Inflammatory macrophage treated with lipopolysaccharide for 4 hours (primary cell): ENCODE data around the gene CNOT8.
"Not testable (repeated sequence)": the region's sequence is repeated elsewhere in the genome, so short reads cannot be mapped to it uniquely, and the experiment has no call there.

Source experiments
- DNase-seq: peaks from one replicate; pipeline ENCODE4 v3.0.0-alpha.2; 2020

The CNOT8 gene

DNA sequence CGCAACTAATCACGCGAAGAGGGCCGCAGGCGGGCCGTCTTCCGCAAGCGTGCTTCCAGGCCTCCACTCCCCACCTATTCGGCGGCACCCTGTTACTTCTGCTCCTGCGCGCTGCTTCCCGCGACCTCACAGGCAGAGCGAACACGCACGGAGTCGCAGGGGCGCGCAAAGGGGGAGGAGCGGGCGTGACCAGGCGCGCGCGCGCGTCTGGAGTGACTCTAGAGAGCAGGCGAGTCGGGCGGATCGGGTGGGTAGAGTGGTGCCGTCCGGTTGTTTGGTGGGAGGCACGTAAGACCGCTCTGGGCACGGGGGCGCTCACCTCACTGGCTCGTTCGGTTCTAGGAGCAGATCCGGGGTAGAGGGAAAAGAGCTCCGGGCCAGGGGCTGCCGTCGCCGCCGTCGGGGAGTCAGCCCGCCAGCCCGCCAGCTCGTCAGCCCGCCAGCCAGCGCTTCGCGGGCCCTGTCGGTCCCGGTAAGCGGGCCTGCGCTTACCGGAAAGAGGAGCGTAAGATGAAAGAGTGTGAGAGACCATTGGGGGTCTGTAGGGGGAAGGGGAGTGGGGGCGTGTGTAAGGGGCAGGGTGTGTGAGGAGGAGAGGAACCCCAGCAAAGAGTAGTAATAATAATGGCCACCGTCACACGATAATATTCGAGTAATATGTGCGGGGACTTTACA, at the start of gene CNOT8:
Gene CNOT8, plus strand, starts transcription at position 331 of the 675 bp plus-strand sequence. CDS start 4,652 bp downstream, outside the sequence.
- DNase-seq = peak; percentile 98

DNA sequence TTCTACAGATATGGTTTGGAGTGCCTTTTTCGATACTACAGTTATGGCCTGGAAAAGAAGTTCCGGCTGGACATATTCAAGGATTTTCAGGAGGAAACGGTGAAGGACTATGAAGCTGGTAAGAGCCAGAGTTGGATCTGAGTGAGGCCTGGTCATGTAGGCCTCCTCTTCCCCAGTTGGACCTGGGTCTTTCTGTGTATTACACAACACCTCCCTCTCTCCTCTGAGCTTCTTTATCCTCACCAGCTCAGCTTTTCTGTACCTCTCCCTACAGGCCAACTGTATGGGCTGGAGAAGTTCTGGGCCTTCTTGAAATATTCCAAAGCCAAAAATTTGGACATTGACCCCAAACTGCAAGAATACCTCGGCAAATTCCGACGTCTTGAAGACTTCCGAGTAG, 47.2 kb upstream of the CNOT8 start:
- no peak for DNase-seq

DNA sequence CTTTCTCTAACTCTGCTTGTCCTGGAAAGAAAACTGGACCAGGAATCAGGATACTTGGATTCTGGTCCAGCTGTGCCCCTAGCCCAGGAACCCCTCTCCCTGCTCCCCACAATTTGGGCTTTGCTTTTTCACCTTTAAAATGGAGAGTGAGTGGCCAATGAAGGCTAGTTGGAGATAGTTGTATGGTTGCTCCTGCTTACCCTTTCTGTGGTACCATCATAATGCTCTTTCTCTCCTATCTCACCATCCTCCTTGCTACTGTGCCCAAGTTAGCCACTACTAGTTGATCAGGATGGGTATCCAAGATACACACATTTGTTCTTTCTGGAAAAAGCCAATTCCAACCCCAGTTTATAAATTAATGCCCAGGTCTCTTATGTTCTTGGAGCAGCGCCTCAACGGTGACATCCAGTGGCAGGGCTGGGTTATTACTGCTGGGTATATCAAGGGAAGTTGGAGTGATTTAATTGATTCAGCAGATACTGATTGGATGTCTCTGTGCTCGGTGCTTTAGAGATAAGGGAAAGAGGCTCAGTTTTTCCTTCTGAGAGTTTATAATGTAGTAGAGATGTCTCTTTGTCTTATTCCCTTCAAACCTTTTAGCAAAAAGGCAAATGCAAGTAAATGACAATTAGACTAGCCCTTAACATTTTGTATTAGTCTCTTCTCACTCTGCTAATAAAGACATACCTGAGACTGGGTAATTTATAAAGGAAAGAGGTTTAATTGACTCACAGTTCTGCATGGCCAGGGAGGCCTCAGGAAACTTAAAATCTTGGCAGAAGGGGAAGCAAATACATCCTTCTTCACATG, 46.6 kb upstream of the CNOT8 start:
- DNase-seq = peak; percentile 65

DNA sequence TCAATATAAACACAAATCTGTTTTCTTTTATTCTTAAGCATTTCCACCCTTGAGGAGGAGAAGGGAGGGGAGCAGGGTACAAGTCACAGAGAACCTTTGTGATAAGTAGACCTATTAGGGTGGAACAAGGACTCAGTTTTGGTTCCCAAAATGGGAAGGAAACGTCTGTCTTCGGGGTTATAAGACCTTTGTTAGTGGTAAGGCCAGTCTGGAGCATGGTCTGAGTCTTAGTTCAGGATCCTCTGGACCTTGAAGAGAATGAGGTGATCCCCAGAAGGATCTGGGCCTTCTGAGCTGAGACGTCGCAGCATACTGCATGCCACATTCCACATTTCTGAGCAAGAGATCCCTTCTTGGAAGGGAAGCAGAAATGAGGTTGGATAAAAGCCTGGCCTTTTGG, 45.3 kb upstream of the CNOT8 start:
- DNase-seq = no peak

DNA sequence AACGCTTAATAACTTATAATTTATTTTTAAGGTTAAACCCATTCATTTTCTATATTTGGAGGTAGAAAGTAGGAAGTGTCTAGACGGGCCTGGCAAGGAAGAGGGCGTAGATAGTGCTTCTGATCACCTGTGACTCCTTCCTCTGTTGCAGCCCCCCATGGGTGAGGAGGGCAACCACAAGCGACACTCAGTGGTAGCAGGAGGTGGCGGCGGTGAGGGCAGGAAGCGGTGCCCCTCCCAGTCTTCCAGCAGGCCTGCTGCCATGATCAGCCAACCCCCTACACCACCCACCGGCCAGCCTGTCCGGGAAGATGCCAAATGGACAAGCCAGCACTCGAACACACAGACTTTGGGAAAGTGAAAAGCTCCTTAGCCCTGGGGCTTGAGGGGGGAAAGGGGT, 44.7 kb upstream of the CNOT8 start:
- no peak for DNase-seq

DNA sequence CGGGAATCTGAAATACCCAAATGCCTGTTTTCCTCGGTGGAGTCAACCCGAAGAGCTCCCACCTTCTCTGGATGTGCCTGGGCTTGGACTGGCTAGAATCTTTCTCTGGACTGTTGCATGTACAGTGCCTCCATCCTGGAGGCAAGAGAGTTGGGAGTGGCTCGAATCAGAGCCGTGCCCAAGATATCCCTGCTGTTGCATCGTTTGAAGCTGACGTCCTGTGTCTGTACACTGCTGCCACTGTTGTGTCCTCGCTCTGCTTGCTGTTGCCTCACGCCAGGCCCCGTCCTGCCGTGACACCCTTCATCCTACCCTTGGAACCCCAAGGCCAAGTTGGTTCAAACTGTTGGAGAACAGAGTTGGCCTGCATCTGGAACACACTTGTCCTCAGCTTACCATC, 43.4 kb upstream of the CNOT8 start:
- DNase-seq = no peak

DNA sequence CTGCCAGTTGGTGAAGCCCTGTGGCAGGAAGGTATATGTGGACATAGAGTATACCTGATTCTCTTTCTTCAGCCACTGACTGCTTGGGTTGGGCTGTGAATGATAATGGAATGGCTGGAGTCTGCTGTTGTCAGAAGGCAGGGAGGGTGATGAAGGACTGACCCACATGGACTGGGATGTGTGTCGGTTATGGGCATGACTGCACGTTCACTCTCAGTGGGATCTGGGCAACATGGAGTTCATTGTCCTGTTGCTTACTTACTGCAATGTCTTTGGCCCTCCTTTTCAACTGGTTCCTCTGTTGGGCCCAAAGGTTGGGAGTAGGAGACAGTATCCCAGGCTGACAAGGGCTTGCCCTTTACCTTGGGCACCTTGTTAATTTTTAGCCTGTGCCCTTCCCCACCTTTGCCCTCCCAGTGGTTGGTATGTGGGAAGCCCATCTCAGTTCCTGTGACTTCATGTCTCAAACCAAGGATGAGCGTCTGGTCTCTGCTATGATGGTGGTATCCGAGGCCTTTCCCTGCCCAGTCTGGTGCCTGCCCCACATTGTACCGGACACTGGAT, 42.7 kb upstream of the CNOT8 start:
- DNase-seq = no peak

DNA sequence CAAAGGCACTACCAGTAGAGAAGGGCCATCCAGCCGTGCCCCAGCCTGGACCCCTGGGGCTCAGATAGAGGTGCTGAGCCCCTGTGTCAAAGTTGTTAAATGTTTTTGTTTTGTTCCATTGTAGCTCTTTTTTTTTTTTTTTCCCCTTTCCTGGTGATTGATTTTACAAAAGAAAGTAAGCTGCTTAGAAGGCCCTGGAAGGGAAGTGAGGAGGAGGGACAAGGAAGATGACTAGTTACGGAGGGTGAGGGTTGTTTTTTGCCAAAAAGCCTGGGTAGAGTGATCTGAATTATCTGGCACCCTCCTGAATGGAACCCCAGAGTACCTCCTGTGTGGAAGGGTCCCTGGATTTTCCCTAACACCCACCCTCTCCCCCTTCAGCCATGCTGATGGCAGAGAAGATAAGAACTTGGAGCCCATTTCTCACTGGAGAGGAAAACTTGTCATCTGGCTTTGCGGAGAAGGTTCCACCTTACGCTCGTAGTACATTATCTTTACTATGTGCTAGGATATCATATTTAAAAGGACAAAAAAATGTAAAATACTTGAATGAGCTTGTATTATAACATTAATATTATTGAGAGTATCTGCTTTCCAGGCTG, 41.4 kb upstream of the CNOT8 start:
- DNase-seq = no peak

DNA sequence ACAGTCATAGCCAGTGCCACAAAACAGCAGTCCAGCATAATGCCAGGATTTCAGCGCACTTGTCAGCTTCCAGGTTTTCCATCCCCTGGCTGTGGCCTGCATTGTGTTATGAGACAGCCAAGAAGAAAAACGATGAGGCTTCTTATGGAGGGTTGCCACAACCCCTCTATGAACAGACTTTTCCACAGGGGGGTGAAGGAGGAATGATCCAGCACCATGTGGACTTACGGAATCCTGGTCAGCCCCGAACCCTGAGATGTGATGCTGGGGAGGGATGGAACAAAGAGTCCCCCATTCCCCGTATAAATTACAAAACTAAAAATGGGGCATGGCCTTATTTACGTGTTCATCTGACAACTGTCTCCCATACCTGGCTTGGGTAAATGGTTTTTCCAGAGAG, 40.6 kb upstream of the CNOT8 start:
- no peak for DNase-seq

DNA sequence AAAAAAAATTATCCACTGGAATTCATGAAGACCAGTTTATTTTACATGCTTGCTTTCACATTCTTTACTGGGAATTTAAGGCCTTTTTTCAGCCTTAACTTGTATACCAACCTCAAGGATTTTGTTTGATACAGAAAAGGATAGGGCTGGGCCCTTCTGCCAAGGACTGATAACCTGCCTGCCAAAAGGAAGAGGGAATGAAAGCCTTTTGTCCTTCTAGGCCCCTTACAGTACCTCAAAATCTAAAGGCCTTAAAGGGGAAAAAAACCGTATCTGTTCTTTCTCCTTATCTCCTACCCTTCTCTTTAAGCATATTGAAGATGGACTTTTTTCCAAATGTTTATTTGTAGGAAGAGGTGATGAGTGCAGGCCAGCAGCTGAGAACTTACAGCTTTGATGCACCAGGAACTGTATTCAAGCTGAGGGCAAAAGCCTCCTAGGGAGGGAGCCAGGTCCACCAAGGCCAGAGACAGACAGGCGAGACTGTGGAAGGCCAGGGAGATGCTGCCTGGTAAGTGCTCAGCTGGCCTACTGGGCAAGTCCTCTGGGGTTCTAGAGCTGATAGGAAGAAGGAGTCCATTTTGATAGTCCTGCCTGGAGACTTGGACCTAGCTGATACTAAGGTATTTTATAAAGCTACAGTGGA, 39.8 kb upstream of the CNOT8 start:
- no peak for DNase-seq

DNA sequence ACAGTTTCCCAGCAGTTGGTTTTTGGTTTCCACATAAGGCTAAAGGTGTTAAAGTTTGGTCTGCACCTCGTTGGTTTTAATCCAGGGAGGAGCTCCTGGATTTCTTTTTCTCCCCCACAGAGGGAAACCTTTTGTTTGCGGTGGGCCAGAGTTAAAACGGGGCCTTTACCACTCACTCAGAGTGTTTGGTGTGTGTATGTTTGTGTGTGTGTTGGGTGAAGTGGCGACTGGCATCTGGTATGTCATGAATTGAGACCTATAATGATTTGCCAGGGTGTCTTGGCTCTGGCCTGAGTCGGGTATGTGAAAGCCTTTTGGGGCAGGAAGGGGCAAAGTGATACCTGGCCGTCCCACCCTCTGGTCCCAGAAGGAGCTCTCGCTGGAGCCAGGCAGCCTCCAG, 38.9 kb upstream of the CNOT8 start:
- no peak for DNase-seq

DNA sequence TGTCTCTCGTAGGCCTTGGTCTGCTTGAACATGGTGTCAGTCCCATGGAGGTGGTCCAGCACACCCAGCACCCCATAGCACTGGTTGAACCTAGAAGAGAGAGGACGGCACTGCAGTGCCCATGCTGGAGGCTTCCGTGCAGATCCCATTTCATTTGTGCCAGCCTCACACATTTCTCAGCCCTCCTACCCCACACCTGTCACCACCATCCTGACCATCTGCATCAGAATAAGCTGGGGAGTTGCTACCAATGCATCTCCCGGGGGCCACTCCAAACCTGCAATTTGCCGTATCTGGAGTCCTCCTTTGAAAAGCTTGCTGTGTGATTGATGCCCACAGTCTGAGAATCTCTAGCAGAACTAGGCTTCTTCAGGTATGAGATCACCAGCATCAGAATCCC, 38.0 kb upstream of the CNOT8 start:
- DNase-seq = no peak

DNA sequence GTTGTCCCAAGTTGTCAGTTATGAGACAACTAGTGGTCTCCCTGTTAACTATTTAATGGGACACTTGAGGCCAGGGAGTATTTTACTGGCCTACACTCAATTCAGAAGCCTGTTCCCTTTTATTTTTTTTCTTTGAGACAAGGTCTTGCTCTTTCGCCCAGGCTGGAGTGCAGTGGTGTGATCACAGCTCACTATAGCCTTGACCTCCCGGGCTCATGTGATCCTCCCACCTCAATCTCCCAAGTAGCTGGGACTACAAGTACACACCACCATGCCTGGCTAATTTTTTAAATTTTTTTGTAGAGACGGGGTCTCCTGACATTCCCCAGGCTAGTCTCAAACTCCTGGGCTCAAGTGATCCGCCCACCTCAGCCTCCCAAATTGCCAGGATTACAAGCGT, 35.5 kb upstream of the CNOT8 start:
- DNase-seq = not testable (repeated sequence)

DNA sequence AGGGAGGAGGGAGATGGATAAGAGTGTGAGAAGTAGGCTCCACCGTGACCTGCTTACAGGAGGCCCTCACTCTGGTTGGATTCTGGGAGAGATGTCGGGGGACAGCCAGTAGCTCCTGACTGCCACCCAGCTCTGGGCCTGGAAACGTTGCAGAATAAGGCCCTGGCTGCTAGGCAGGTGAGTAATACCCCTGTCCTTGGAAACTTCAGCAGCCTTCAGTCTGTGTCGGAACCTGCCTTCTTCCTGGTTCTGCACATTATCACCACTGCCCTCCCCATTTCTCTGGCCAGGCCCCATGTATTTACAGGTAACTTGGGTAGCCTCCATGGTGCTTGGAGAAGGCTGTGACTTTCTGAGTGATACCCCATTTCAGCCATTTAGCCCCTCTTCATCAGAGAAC, 34.8 kb upstream of the CNOT8 start:
- no peak for DNase-seq

DNA sequence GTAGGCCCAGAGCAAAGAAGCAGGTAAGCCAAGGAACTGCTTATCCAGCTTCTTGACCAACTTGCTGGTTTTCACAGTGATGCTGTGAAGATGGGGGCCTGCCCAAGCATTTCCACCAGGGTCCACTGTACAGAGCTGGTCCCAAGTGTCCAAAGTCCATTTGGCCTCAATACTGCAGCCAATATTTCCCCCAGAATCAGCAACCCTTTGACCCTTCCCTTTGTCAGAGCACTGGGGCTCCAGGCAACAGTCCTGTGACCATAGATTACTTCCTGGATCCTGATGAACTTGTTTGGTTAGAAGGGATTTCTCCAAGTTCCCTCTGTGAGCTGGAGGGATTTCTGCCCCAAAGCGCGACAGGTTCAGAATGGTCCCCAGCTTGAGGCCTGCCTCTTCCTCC, 34.4 kb upstream of the CNOT8 start:
- DNase-seq = no peak

DNA sequence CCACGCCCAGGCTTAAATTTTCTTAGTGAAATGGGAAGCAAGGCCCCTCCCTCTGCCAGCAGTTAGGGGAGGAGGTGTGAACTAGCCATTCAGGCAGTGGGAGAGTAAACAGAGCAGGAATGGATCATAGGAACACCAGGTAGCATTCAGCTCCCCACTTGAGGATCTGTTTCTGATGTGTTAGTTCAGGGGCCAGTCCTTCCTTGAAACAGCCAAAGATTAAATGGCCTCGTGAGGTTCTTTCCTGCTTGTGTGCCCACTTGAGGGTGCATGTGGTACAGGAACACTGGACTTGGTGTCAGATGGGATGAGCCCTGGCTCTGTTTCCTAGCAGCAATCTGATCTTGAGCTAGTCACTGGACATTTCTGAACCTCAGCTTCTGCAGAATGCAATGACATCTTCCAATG, 29.2 kb upstream of the CNOT8 start:
- DNase-seq = no peak

DNA sequence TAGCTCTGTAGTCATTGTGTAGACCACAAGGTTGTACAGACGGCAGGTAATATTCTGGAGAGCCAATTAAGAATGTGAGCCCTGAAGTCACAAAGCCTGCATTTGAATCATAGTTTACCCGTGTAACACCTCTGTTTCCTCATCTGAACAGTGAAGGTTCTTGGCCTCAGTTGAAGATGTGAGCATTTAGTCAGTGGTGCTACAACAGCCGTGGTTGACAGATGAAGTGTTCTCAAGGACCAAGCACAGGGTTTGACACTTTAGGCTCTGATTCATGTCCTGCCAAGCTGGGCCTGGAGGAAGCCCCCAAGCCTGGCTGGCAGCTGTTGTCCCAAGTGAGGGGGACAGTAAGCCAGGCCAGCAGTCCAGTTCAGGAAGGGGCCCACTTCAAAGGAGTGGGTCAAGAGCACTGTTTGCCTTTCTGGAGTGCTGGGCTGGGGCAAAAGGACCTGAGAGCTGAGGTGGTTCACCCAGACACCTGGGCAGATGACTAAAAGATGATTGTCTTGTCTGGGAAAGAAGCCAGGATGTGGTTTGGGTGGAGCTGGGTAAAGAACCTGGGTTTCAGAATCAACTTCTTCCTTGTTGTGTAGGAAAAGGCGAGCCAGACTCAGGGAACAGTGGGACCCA, 28.7 kb upstream of the CNOT8 start:
- no peak for DNase-seq

DNA sequence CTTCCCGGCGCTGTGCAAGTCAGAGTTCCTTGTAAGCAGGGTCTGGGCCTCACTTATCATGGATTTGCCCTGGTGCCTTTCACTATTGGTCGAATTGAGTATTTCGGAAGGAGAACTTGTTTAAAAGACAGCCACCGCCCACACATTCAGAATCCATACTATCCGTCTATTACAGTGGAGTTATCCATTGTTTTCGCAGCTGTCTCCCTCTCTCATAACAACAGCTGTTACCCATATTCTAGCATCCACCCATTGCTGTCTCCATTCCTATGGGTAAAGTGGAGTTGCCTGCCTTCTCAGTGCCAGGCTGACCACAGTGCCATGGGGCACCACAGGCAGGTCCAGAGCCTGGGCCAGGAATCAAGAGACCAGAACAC, 28.2 kb upstream of the CNOT8 start:
- no peak for DNase-seq

DNA sequence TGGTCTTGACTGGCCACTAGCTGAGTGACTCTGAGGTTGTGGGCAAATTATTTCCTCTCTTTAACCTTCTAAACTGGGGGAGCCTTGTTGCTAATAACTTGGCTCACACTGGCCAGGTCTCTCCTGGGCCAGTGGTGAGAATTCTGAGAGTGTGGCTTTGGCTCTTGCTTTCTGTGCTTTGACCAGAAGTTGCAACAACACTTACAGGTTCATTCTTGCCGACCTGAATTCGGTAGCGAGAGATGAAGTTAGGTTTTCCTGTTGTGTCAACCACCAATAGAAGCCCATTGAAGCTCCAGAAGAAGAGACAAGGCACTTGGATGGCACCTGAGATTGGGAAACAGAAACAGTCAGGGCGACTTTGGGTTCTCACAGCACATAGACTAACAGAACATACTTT, 27.8 kb upstream of the CNOT8 start:
- no peak for DNase-seq

DNA sequence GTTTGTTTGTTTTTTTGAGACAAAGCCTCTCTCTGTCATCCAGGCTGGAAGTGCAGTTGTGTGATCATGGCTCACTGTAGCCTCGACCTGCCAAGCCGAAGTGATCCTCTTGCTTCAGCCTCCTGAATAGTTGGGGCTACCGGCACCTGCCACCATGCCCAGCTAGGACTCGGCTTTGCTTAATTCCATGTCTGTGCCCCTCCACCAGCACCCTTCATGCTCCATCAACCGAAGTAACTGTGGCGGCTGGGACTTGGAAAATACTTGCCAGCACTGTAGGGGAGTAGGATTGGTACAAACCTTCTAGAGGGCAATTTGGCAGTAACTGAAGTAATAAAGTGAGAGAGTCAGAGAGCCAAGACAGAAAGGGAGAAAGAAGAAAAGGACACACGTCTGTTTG, 27.0 kb upstream of the CNOT8 start:
- no peak for DNase-seq

DNA sequence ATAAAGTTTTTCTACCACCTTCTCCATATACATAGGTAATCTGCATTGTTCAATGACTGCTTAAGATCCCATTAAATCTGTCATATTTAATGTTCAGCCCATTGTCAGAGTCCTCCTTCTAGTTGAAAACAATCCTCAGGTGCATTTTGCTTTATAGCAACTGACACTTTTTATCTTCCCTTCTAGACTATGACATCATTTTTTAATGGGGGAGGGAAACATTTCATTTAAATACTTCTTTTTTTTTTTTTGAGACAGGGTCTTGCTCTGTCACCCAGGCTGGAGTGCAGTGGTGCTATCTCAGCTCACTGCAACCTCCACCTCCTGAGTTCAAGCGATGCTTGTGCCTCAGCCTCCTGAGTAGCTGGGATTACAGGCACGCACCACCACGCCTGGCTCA, 25.6 kb upstream of the CNOT8 start:
- not testable (repeated sequence) for DNase-seq

DNA sequence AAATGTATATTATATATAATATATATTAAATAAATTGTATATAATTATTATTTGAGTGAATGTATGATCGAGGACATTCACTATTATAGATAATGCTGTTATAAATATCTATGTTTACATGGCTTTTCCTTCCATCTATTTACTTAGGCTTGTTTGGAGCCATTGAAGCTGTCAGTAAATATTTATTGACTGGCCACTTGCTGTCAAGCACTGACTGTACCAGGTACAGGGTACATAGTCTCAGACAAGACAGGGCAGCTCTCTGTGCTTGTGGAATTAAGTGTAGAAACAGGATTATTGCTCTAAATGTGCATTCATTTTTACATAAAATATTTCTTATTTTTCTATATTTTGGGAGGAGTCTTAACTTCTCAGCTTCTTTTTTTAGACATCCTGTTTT, 24.4 kb upstream of the CNOT8 start:
- DNase-seq = no peak

DNA sequence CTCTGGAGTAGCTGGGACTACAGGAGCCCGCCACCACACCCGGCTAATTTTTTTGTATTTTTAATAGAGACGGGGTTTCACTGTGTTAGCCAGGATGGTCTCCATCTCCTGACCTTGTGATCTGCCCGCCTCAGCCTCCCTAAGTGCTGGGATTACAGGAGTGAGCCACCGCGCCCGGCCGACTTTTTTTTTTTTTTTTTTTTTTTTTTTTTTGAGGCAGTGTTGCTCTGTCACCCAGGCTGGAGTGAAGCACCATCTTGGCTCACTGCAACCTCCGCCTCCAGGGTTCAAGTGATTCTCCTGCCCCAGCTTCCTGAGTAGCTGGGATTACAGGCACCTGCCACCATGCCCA, 22.8 kb upstream of the CNOT8 start:
- not testable (repeated sequence) for DNase-seq
